Activated CD4-positive, alpha-beta T cell treated with anti-CD3 and anti-CD28 coated beads, Interleukin-10, Interleukin-2, amounts not matched to agents 100 ng/mL and 50 ng/mL, durations not matched to agents 16 hours and 8 hours (primary cell): Measurements from ENCODE around the gene PRKRIP1.
"Not testable (repeated sequence)": the region's sequence is repeated elsewhere in the genome, so short reads cannot be mapped to it uniquely, and the experiment has no call there.

ENCODE experiments used
- DNase-seq: peaks from one replicate; pipeline ENCODE4 v3.0.0-alpha.2; 2020

Gene PRKRIP1

GRCh38 chr7:102395873-102396709 is at the start of gene PRKRIP1:
TSS of gene PRKRIP1 (plus strand) at chr7:102396363. CDS start at chr7:102396412, 49 bp downstream.
- DNase-seq = peak; percentile 94

- not testable (repeated sequence) for DNase-seq
These were observed 49.2 kb upstream of the PRKRIP1 start for GRCh38 chr7:102346983-102347382.

- DNase-seq = not testable (repeated sequence)
These were observed 39.8 kb upstream of the PRKRIP1 start, which contains the start of gene SPDYE6 for GRCh38 chr7:102356344-102356743. TSS of gene SPDYE6 (minus strand) at chr7:102356444. CDS start at chr7:102356023, 421 bp downstream.

GRCh38 chr7:102363549-102364393 is 32.4 kb upstream of the PRKRIP1 start:
- DNase-seq = peak; percentile 98

- DNase-seq = peak; percentile 6
These were observed 31.7 kb upstream of the PRKRIP1 start for GRCh38 chr7:102364394-102364886.

DNA sequence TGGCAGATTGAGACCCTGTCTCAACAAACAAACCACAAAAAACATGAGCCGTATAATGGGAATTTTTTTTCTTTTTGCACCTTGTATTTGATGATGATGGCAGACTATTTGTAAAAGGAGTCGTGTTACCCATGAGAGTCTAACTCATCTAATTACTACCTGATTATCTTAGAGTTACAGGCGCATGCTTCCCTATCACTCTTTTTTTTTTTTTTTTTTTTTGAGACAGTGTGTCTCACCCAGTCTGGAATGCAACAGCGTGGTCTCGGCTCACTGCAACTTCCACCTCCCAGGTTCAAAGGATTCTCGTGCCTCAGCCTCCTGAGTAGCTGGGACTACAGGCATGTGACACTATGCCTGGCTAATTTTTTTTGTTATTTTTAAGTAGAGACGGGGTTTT is 30.8 kb upstream of the PRKRIP1 start:
- not testable (repeated sequence) for DNase-seq

- not testable (repeated sequence) for DNase-seq
These were observed 26.1 kb upstream of the PRKRIP1 start for GRCh38 chr7:102370038-102370437.

GRCh38 chr7:102372796-102373195 is 23.4 kb upstream of the PRKRIP1 start:
- DNase-seq = not testable (repeated sequence)

DNA sequence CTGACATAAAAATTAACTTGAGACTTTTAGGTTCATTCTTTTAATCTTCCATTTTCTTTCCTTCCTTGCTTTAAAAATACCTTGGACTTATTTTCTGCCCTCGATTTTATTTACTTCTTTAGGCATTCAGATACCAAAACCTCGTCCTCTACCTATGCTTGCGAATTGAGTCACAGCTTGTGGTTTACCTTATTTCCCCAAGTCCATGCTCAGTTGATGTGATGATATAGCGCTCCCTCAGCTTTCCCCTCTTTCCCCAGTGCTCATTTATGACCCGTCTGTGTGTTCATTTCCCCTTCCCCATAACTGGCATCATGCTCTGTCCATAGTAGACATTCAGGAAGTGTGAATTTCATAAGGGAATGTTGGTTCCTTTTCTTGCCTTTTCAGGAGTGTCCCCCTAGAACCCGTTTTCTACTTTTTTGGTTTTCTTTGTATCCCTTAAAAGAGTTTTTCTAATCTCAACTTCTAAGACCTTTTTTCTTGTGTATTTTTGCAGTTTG is 19.1 kb upstream of the PRKRIP1 start:
- DNase-seq = no peak

GRCh38 chr7:102380837-102381236 is 15.3 kb upstream of the PRKRIP1 start:
- DNase-seq = not testable (repeated sequence)

GRCh38 chr7:102381696-102382425 is 14.3 kb upstream of the PRKRIP1 start:
- DNase-seq = not testable (repeated sequence)

GRCh38 chr7:102387064-102387463 is 9.1 kb upstream of the PRKRIP1 start:
- DNase-seq = no peak

DNA sequence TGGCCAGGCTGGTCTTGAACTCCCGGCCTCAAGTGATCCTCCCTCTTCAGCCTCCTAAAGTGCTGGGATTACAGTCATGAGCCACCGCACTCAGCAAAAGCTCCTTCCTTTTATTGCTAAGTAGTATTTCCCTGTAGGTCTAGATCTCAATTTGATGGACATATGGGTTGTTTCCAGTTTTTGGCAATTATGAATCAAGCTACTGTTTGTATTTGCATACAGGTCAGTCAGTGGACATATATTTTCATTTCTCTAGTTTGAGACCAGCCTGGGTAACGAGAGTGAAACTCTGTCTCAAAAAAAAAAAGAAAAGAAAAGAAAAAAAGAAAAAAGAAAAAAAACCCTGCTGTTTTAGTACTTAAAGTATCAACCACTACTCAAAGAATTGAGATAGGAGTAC is 6.4 kb upstream of the PRKRIP1 start:
- no peak for DNase-seq

GRCh38 chr7:102390697-102391484 is 5.3 kb upstream of the PRKRIP1 start:
- DNase-seq = peak; percentile 69

DNA sequence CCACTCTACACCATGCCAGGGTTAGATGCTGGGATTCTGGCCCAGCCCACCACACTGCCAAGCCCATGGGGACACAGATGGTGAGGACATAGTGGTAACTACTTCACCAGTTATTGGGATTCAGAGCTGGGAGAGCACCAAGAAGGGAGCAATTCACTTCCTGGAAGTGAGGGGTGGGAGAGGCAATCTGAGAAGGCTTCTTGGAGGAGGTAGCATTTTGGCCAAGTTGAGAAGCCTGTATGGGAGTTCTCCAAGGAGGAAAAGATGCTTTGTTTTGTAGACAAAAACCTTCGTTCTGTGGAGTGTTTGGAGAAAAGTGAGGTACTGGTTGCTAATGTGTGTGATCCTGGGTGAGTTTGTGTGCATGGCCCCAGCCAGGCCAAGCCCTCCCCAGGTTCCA is 3.8 kb upstream of the PRKRIP1 start:
- no peak for DNase-seq

DNA sequence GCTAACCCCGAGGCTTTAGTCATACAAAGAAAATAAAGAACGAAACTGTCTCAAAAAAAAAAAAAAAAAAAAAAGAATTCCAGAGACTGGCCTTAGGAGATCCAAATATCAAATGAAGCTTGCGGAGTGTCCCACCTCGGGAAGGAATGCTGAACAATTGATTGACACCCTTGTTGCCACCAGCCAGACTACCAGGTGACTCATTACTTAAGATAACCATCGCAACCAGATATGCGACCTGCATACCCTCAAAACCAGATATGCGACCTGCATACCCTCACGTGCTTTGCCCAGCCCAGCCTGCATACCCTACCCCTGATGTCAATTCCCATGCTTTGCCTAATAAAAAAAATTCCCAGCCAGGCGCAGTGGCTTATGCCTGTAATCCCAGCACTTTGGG is 2.7 kb upstream of the PRKRIP1 start:
- DNase-seq = no peak

DNA sequence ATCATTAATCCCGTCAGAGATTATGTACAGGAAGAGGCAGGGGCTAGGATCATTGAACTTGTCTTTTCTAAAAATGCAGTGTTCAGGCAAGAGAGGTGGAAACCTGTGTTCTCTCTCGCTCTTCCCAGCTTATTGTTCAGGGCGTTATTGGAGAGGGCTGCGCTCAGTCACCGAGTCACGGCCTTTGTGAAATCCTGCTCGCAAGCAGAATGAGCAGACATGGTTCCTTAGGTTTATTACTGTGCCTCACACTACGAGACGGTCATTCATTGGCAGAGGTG is 631 bp upstream of the PRKRIP1 start:
- no peak for DNase-seq

DNA sequence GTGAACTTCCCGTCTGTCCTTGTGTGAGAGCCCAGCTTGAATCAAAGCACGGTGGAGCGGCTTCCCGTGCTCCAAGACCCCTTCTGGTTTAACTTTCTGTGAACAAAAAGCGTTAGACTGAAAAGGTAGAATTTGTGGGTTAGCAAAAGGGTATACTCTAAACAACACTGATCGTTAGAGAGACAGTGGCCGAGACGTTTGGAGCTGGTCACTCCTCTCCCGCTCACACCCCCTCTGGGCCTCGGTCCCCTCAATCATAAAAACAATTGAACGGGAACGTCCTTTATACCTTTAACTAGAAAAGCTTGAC is 502 bp downstream of the PRKRIP1 start:
- DNase-seq = no peak

DNA sequence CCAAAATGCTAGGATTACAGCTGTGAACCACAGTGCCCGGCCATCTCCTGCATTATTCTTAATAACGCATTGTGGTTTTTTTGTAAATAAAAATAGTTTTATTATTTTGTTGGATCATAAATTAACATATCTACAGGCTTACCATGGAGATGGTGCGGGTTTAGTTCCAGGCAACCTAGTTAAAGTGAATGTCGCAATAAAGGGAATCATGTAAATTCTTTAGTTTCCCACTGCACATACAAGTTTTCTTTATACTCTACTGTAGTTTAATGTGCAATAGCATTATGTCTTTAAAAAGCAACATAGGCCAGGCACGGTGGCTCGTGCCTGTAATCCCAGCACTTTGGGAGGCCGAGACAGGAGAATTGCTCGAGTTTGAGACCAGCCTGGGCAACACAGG is 2.4 kb downstream of the PRKRIP1 start:
- no peak for DNase-seq

DNA sequence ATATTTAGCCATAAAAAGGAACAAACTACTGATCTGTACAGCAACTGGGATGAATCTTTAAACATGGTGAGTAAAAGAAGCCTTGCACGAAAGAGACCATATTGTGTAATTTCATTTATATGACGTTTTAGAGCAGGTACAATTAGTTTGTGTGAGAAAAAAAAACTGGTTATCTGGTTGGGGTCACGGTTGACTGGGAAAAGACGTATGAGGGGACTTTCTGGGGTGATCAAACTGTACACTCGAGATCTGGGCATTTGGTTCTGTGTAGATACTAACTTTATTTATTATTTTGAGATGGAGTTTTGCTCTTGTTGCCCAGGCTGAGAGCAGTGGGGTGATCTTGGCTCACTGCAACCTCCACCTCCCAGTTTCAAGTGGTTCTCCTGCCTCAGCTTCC is 4.2 kb downstream of the PRKRIP1 start:
- no peak for DNase-seq

- no peak for DNase-seq
These were observed 7.4 kb downstream of the PRKRIP1 start for GRCh38 chr7:102403563-102403962.
